DMS153 (cell line): ENCODE results near the gene UBE2E1.
"Not testable (repeated sequence)": the region's sequence is repeated elsewhere in the genome, so short reads cannot be mapped to it uniquely, and the experiment has no call there.

ENCODE experiments used
- DNase-seq: peaks from one replicate; lab custom pipeline; 2025; lab: John Stamatoyannopoulos, UW

The UBE2E1 gene

GRCh38 chr3:23917679-23918303, 112.0 kb downstream of the UBE2E1 start:
- DNase-seq = not testable (repeated sequence)

DNA sequence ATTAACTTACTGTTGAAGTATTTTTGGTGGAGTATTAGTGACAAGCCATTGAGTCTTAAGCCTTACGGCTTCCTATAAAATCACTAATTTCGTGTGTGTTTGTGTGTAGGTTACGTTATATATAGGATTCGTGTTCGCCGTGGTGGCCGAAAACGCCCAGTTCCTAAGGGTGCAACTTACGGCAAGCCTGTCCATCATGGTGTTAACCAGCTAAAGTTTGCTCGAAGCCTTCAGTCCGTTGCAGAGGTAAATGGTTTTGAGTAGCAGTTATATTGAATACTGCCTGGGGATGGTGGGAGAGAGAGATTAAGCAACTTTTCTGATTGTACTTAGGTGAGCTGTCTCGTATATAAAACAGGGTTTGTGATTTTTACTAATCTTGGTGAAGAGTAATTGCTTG, 112.6 kb downstream of the UBE2E1 start:
- DNase-seq = not testable (repeated sequence)

- no peak for DNase-seq
These were observed 113.9 kb downstream of the UBE2E1 start for GRCh38 chr3:23919628-23920027.

GRCh38 chr3:23920151-23920655, 114.4 kb downstream of the UBE2E1 start:
- DNase-seq = no peak

- no peak for DNase-seq
These were observed 115.3 kb downstream of the UBE2E1 start for GRCh38 chr3:23921052-23921511.

- no peak for DNase-seq
These were observed 118.0 kb downstream of the UBE2E1 start for GRCh38 chr3:23923786-23924185.

- no peak for DNase-seq
These were observed 120.5 kb downstream of the UBE2E1 start for GRCh38 chr3:23926246-23926645.

DNA sequence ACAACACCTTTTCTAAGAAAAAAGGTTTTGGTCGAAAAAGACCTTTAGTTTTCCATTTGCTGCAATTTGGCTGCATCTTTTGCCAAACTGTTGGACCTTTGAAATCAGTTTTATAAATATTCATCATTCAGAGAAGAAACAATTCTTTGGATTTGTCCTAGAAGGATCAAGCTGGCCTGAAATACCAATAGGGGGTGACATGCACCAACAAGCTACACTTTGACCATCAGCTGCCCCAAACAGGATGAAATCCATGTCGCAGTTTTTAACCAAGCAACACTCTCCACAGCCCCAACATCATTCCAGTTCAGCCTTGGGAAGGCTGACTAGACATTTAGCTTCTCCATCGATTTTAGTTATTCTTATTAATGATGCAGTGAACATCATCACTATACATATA, 121.0 kb downstream of the UBE2E1 start:
- no peak for DNase-seq

GRCh38 chr3:23928524-23928923, 122.8 kb downstream of the UBE2E1 start:
- DNase-seq = no peak

DNA sequence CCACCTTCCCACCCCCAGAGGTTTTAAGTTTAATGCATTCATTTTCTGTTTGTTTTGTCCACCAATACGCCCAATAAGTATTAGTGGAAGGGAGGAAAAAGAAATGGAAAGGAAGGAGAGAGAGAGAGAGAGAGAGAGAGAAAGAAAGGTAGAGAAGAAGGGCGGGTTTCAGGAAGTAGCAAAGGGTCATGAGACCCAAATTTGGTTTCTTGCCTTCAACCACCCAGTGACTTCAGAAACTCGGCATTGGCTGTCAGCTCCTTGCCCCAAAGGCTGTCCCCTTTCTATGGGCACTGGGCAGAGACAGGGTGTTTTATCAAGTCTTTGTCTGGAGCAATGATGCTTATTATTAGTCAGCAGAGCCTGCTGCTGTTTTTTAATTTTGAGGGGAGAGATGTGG, 125.8 kb downstream of the UBE2E1 start:
- DNase-seq = no peak

DNA sequence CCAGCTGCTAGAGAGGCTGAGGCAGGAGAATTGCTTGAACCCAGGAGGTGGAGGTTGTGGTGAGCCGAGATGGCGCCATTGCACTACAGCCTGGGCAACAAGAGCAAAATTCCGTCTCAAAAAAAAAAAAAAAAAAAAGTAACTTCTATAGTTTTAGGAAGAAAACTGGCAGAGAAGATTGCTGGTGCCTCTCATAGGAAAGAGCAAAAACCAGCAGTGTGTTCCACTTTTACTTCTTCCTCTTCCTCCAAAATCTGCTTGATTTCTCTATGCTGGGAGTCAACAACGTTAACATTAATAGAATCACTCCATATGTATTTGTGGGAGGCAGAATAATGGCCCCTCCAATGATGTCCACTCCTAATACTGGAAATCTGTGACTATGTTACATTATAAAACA, 126.8 kb downstream of the UBE2E1 start:
- no peak for DNase-seq

DNA sequence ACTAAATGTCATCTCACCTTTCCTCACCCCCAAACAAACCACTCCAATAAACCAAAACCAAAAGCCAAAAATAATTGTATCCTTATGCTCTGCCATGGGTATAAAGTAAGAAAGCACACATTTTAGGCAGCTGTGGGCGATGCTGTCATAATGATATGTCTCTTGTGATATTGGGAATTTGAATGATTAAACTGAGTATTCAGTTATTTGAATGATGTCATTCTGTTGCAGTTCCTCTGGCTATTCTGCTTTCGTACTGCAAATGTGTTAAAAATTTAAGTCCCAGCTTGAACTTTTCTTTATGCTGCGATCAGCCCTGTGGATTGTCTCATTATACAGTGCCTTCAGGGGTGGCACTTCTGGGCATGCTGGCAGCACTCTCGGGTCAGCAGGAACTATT, 128.5 kb downstream of the UBE2E1 start:
- no peak for DNase-seq

GRCh38 chr3:23937296-23937695, 131.5 kb downstream of the UBE2E1 start:
- no peak for DNase-seq

- DNase-seq = no peak
These were observed 132.9 kb downstream of the UBE2E1 start for GRCh38 chr3:23938688-23939087.

GRCh38 chr3:23940775-23941174, 135.0 kb downstream of the UBE2E1 start:
- DNase-seq = no peak
